Liver (tissue), 3 donors: ENCODE data around the gene TNFAIP6.

Experiments
- FOXA1 ChIP-seq: IDR thresholded peaks from 2 replicates; pipeline ENCODE4 v1.6.1; 2016; ENCODE audit warnings: antibody characterized with exemption
- RAD21 ChIP-seq, 2 donors: IDR thresholded peaks; 2 replicates each; pipeline ENCODE4 v1.6.1; 2016; ENCODE audit warnings: antibody characterized with exemption in 2 of 2, mild to moderate bottlenecking in 2 of 2
- TF ChIP-seq, protein P1 (sequence below): fragments of 150-350 bp; IDR thresholded peaks from 2 replicates; pipeline ENCODE4 v1.5.1; 2017; ENCODE audit warnings: improper control_type of control experiment, low read depth, low read length; ENCODE audit not compliant: missing input control
- TF ChIP-seq, protein P2 (sequence below): IDR thresholded peaks from 2 replicates; pipeline ENCODE4 v1.6.1; 2016; ENCODE audit warnings: antibody characterized with exemption
- TF ChIP-seq, protein P3 (sequence below): IDR thresholded peaks from 2 replicates; pipeline ENCODE4 v1.6.1; 2016; ENCODE audit warnings: antibody characterized with exemption, mild to moderate bottlenecking
- TF ChIP-seq, protein P4 (sequence below): IDR thresholded peaks from 2 replicates; pipeline ENCODE4 v1.6.1; 2016; ENCODE audit warnings: antibody characterized with exemption
- donor health status: healthy.
- donor health status: healthy.

DNA sequence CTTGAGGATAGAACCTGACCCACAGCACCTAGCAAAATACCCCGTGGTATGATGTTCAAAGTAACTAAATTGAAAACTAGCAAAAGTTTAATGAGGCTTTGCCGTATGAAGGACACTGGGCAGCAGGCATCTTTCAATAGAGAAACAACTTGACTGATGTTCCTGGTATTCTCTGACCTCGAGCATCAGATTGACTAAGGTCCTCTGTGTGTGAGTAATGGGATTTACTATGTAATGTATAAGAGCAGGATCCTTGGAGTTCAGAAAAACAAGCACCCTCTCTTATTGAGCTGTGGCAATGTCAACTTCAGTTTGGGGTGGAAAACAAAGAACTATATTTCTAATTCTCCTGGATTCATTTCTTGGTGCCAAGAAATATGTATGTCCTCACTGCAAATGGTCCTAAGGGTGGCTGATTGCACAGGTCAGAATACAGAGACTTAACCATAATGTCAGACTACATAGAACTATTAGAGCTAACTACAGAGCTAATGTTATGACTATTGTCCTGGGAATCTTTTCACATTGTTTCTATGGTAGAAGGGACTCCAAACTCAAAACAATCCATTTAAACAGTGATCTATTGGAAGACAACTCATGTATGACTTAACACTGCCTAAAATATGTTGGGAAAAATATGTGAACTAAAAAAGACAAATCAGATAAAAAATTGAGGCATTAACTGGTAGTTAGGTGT is 4.4 kb downstream of the TNFAIP6 start:
- TF ChIP-seq FOXA1 (no peak), RAD21 (IDR thresholded peaks at IDR 0.05) (no peak)
- TF ChIP-seq, protein P1, sequence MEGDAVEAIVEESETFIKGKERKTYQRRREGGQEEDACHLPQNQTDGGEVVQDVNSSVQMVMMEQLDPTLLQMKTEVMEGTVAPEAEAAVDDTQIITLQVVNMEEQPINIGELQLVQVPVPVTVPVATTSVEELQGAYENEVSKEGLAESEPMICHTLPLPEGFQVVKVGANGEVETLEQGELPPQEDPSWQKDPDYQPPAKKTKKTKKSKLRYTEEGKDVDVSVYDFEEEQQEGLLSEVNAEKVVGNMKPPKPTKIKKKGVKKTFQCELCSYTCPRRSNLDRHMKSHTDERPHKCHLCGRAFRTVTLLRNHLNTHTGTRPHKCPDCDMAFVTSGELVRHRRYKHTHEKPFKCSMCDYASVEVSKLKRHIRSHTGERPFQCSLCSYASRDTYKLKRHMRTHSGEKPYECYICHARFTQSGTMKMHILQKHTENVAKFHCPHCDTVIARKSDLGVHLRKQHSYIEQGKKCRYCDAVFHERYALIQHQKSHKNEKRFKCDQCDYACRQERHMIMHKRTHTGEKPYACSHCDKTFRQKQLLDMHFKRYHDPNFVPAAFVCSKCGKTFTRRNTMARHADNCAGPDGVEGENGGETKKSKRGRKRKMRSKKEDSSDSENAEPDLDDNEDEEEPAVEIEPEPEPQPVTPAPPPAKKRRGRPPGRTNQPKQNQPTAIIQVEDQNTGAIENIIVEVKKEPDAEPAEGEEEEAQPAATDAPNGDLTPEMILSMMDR, result no peak
- TF ChIP-seq, protein P2, sequence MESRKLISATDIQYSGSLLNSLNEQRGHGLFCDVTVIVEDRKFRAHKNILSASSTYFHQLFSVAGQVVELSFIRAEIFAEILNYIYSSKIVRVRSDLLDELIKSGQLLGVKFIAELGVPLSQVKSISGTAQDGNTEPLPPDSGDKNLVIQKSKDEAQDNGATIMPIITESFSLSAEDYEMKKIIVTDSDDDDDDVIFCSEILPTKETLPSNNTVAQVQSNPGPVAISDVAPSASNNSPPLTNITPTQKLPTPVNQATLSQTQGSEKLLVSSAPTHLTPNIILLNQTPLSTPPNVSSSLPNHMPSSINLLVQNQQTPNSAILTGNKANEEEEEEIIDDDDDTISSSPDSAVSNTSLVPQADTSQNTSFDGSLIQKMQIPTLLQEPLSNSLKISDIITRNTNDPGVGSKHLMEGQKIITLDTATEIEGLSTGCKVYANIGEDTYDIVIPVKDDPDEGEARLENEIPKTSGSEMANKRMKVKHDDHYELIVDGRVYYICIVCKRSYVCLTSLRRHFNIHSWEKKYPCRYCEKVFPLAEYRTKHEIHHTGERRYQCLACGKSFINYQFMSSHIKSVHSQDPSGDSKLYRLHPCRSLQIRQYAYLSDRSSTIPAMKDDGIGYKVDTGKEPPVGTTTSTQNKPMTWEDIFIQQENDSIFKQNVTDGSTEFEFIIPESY, result no peak
- TF ChIP-seq, protein P3, sequence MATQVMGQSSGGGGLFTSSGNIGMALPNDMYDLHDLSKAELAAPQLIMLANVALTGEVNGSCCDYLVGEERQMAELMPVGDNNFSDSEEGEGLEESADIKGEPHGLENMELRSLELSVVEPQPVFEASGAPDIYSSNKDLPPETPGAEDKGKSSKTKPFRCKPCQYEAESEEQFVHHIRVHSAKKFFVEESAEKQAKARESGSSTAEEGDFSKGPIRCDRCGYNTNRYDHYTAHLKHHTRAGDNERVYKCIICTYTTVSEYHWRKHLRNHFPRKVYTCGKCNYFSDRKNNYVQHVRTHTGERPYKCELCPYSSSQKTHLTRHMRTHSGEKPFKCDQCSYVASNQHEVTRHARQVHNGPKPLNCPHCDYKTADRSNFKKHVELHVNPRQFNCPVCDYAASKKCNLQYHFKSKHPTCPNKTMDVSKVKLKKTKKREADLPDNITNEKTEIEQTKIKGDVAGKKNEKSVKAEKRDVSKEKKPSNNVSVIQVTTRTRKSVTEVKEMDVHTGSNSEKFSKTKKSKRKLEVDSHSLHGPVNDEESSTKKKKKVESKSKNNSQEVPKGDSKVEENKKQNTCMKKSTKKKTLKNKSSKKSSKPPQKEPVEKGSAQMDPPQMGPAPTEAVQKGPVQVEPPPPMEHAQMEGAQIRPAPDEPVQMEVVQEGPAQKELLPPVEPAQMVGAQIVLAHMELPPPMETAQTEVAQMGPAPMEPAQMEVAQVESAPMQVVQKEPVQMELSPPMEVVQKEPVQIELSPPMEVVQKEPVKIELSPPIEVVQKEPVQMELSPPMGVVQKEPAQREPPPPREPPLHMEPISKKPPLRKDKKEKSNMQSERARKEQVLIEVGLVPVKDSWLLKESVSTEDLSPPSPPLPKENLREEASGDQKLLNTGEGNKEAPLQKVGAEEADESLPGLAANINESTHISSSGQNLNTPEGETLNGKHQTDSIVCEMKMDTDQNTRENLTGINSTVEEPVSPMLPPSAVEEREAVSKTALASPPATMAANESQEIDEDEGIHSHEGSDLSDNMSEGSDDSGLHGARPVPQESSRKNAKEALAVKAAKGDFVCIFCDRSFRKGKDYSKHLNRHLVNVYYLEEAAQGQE, result no peak
- TF ChIP-seq, protein P4, sequence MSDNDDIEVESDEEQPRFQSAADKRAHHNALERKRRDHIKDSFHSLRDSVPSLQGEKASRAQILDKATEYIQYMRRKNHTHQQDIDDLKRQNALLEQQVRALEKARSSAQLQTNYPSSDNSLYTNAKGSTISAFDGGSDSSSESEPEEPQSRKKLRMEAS, result no peak
